ENCODE data around the gene AKIRIN1.
A peak's percentile ranks its signal among the peaks of the same experiment; 100 is the strongest.
"Not testable (repeated sequence)": the region's sequence is repeated elsewhere in the genome, so short reads cannot be mapped to it uniquely, and the experiment has no call there.

AKIRIN1 gene, protein sequence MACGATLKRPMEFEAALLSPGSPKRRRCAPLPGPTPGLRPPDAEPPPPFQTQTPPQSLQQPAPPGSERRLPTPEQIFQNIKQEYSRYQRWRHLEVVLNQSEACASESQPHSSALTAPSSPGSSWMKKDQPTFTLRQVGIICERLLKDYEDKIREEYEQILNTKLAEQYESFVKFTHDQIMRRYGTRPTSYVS

GRCh38 chr1:38990738-38991637 is at the start of gene AKIRIN1:
Gene AKIRIN1, plus strand, starts transcription at chr1:38991276. Its CDS starts 105 bp downstream, at chr1:38991381.
- peak; percentile 37 to 91 for DNase-seq

DNA sequence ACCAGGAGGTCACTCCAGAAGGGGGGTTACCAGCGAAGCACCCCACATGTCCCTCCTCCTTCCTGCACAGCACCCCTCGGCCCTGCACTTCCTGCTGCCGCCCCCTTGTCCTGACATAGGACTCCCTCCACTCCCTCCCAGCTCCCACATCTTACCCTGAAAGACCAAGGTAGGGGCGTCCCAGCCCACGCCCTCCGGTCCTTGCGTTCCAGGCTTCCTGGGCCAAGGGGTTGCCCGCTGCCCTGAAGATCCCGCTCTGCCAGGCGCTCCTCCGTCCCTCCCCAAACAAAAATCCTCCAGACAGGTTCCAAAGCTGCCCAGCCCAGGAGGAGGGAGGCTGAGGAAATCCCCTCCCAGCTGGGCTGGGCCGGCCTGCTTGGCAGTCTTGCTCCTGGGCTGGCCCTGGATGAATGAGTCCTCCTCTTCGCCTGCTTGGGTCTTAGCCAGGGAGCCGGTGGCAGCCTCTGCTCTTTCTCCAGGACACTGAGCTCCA is 49.5 kb upstream of the AKIRIN1 start, which contains the start of gene RHBDL2:
Gene RHBDL2 (minus strand): TSS at position 304 of the 493 bp plus-strand sequence. CDS start 22,618 bp downstream, outside the sequence.
- no peak for DNase-seq

DNA sequence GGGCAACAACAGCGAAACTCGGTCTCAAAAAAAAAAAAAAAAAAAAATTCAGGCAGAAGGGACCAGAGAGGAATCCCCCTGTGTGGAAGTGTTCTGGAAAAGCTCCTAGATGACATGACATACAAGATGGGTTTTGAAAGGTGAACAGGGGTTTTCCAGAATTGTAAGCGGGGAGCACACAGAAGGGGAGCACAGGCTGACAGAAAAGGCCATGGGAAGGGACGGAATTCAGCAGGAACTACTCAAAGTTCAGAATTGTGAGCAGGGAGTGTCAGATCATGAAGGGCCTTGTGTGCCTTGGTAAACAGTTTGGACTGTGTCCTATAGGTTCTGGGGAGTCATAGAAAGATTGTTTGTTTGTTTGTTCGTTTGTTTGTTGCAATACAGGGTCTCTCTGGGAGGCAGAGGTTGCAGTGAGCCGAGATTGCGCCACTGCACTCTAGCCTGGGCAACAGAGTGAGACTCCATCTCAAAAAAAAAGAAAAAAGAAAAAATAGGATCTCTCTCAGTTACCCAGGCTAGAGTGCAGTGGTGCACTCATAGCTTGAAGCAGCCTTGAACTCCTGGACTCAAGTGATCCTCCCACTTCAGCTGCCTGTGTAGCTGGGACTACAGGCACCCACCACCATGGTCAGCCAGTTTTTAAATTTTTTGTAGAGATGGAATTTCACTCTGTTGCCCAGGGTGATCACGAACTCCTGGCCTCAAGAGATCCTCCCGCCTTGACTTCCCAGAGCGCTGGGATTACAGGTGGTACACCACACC is 48.2 kb upstream of the AKIRIN1 start:
- no peak for DNase-seq

GRCh38 chr1:38944547-38944946 is 46.5 kb upstream of the AKIRIN1 start:
- DNase-seq = no peak

- no peak for DNase-seq
These were observed 40.5 kb upstream of the AKIRIN1 start for GRCh38 chr1:38950553-38950952.

DNA sequence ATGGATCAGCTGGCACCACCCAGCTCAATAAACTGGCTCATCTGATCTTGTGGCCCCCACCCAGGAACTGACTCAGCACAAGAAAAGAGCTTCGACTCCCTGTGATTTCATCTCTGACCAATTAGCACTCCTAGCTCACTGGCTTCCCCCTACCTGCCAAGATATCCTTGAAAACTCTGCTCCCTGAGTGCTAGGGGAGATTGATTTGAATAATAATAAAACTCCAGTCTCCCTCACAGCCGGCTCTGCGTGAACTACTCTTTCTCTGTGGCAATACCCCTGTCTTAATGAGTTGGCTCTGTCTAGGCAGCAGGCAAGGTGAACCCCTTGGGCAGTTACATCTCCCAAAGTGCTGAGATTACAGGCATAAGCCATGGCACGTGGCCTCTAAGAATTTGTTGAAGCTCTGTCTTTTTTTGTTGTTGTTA is 37.6 kb upstream of the AKIRIN1 start:
- DNase-seq = no peak

DNA sequence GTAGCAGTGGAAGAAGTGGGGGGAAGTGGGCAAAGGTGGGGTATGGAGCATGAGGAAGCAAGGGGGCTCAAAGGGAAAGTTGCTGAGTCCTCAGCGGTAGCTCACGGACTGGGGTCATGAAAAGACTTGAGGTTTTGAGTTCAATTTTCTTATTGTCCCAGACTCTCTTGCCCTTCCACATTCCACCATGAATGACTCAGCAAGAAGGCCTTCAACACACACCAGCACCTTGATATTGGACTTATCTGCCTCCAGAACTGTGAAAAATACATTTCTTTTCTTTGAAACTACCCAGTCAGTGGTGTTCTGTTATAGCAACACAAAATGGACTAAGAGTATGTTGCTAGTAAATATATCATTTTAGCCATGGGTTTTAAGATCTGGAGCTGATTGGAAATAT is 32.1 kb upstream of the AKIRIN1 start:
- peak in 1 of 2 experiments; percentile 11 for DNase-seq

- DNase-seq = no peak
These were observed 29.0 kb upstream of the AKIRIN1 start for GRCh38 chr1:38962113-38962512.

GRCh38 chr1:38962560-38962959 is 28.5 kb upstream of the AKIRIN1 start:
- no peak for DNase-seq

- no peak for DNase-seq
These were observed 26.9 kb upstream of the AKIRIN1 start for GRCh38 chr1:38964140-38964548.

GRCh38 chr1:38973145-38973544 is 17.9 kb upstream of the AKIRIN1 start:
- DNase-seq = not testable (repeated sequence)

DNA sequence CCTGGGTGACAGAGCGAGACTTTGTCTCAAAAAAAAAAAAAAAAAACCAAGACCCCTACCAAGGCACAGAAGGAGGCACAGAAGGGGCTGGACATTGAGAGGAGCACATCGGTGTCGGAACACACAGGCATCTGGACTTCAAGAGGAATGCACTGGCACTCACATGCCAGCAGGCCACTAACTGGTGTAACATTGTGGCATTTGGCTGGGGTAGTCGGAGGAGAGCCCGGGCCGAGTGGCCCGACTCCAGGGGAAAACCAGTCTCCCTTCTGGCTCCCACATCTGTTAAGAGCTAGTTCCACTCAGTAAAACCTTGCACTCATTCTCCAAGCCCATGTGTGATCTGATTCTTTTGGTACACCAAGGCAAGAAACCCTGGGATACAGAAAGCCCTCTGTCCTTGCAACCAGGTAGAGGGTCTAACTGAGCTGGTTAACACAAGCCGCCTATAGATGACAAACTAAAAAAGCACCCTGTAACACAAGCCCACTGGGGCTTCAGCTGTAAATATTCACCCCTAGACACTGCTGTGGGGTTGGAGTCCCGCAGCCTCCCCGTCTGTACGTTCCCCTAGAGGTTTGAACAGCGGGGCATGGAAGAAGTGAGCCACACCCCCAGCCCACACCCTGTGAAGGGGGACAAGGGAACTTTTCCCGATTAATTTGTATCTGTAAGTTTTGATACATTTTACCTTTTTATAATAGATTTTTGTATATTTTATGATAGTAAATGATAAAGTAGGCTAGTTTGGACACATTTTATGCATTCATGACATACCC is 17.2 kb upstream of the AKIRIN1 start:
- DNase-seq = no peak

GRCh38 chr1:38977399-38978244 is 13.5 kb upstream of the AKIRIN1 start:
- not testable (repeated sequence) for DNase-seq

DNA sequence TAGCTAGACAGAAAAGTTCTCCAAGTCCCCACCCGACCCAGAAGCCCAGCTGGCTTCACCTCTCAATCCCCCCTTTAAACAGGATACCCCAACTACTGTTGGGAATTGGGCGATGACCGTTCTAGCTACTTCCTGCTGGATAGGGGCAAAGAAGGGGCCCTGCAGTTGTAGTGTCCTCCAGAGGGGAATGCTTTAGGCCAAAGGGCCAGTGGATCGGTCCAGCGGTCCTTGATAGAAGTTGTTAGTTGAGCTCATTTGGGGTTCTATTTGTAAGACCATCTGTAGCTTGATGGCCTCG is 12.9 kb upstream of the AKIRIN1 start:
- not testable (repeated sequence) for DNase-seq

DNA sequence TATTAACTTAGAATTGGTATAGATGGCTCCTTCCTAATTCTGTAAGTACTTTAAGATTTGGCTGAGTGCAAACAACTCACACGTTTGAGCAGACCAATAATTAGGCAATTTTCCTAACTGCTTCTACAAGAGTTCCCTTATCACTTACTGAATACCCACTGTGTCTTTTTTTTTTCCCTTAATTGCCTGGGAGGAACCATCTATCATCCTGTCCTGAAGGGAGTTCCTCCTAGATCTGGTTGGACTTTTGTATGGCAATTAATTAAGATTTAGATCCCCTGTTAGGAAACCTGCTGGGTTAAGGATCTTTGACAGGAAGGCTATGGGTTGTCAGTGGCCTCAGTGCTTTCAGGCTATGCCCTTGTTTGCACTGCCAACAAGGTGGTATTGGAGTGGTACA is 11.7 kb upstream of the AKIRIN1 start:
- DNase-seq = not testable (repeated sequence)

- DNase-seq = no peak
These were observed 1.1 kb upstream of the AKIRIN1 start for GRCh38 chr1:38989979-38990378.

DNA sequence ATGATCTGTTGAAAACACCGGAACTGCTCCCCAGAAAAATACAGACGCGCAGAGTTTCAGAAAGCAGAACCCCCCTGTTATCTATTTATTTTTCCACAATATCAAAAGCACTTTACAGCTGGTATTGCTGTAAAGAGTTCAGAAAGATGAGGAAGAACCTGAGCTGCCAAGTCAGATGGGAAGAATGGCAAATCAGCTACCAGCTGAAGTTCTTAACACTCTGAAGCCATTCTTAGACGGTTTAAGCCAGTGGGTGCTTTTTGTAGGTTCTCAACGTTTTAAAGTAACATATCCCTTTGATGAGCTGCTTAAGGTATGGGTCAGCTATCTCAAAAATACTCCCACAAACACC is 714 bp upstream of the AKIRIN1 start:
- no peak for DNase-seq

DNA sequence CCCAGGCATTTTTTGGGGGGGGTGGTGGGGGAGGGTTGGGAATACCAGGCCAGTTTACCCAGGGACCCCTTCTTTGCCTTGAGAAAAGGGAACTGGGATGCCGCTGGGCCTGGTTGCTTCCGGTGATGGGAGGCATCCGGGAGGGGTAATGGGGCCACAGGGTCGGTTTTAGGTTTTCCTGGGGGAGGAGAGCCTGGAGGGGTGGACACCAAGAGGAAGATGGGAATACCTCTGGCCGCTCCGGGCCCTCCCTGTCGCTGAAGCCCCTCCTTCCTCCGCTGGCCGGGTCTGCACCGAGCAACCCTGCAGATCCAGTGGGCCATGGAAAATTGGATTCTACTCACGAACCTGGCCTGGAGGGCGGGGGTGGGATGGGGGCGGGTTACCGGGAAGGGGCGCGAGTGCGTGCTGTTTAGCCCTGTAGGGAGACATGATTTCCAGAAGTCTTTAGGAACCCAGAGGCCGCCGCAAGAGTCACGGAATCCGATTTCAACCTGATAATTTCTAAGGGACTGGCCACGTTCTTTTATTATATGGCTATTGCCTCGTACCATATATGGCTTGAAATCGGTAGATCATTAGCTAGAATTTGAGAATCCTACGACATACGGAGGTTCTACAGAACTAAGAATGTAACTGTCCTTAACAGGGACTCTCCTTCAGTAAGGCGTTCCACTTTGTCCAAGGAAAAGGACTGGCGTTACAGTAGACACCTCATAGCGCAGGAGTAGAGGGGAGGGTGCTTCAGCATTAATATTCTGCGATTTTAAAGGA is 749 bp downstream of the AKIRIN1 start:
- DNase-seq = peak; percentile 1 to 40

GRCh38 chr1:38992412-38993111 is 1.5 kb downstream of the AKIRIN1 start:
- DNase-seq = no peak

DNA sequence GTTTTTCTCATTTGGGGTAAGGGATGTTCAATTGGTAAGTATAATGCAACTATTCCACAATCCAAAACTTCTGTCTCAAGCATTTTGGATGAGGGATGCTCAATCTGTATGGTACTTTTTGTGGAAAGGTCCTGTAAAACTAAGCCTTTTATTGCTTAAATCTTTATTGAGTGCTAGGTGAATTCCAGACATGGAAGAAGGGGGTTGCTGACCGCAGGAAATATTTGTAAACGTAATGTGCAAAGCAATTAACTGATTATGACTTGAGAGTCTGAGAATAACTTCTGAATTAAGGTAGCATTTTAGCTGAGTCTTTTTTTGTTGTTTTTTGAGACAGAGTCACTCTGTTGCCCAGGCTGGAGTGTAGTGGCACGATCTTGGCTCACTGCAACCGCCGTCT is 3.1 kb downstream of the AKIRIN1 start:
- DNase-seq = no peak

Data from SW 1271 (cell line).